SU-DHL-6 (cell line): ENCODE data around the gene COL6A1.

ENCODE experiments used
- EZH2phosphoT487 ChIP-seq: fragments of 200-600 bp; sonication (generic), shearing (Covaris generic); conservative IDR thresholded peaks from 2 replicates; pipeline ENCODE4 v1.6.1; 2018; ENCODE audit warnings: mild to moderate bottlenecking, antibody characterized with exemption, low read length, moderate library complexity, mixed read lengths
- TF ChIP-seq, protein P1 (sequence below): fragments of 200-600 bp; sonication (generic); IDR thresholded peaks from one replicate; pipeline ENCODE4 v1.5.1; 2017; ENCODE audit warnings: antibody characterized with exemption, mild to moderate bottlenecking, low read length, moderate library complexity; ENCODE audit not compliant: insufficient read depth, poor library complexity, severe bottlenecking

DNA sequence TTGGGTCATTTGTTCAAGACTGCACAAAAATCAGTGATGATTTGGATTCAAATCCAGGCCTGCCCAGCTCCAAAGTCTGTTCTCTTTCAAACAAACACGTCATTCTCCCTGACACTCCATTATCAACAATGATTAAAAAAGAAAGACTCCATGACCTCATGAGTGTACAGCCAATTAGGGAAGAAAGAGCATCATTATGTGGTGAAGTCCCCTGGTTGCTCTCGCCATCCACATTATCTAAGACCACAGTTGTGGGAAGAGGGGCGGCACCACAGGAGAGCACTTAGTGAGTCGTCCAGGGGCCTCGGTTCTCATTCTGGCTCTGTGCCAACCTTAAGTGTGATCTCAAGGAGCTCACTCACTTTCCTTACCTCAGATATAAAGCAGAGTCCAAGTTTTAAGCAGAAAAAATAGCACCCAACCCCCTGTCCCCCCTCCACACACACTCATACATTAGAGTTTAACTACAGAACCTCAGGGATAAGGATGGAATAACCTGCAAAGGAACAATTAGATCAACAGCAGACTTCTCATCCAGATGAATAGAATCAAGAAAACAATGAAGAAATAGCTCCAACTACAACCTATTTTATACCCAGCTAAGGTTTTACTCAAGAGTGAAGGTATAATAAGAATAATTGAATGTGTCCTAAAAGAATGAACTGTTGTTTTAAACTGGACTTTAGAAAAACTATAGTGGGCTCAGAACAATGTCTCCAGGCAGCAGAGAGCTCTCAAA lies 47.8 kb downstream of the COL6A1 start:
- TF ChIP-seq, protein P1, sequence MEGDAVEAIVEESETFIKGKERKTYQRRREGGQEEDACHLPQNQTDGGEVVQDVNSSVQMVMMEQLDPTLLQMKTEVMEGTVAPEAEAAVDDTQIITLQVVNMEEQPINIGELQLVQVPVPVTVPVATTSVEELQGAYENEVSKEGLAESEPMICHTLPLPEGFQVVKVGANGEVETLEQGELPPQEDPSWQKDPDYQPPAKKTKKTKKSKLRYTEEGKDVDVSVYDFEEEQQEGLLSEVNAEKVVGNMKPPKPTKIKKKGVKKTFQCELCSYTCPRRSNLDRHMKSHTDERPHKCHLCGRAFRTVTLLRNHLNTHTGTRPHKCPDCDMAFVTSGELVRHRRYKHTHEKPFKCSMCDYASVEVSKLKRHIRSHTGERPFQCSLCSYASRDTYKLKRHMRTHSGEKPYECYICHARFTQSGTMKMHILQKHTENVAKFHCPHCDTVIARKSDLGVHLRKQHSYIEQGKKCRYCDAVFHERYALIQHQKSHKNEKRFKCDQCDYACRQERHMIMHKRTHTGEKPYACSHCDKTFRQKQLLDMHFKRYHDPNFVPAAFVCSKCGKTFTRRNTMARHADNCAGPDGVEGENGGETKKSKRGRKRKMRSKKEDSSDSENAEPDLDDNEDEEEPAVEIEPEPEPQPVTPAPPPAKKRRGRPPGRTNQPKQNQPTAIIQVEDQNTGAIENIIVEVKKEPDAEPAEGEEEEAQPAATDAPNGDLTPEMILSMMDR = no peak
- no peak for TF ChIP-seq EZH2phosphoT487
